Measurements from ENCODE around the gene EFNA4. TPM values are rescaled to one million over a fixed set of nuclear protein-coding genes. Genes with fewer than 3 reads are reported as not detected.

The EFNA4 gene
- total RNA-seq, 1 experiment from 2014 or later, result 9.8 TPM

DNA sequence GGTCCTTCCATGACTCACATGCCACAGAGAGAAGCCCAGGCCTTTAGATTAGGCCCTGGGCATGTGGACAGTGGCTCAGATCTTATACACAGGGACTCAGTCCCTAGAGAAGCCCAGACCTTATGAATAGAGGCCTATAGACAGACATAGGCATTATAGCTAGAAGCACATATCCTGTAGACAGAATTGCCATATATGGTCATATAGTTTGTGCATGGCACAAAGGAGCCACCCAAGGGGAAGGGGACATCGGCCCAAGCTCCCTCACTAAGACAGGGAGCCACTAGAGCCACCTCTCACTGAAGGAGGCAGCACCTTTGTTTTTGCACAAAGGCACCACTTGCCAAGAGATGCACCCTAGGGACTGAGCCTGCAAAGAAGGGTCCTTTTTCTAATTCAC lies 12.8 kb downstream of the EFNA4 start:
- Histone ChIP-seq H2AFZ (ENCODE audit: low read depth, low read length, poor library complexity, severe bottlenecking) (no peak overlapping the region), H3K9me3 (ENCODE audit: control insufficient read depth in 1 of 2, insufficient read depth in 1 of 2, low read depth in 1 of 2, low read length in 2 of 2) (no peaks in the 10 kb centered on the region), H3K9me2 (ENCODE audit: insufficient read depth) (no peaks in the 10 kb centered on the region), H3K27ac (ENCODE audit: low read depth, low read length) (no peak overlapping the region), H3K27me3 (ENCODE audit: insufficient read depth, low read length) (no peaks in the 10 kb centered on the region), H3K9ac (ENCODE audit: low read length) (no peak overlapping the region), H3K36me3 (ENCODE audit: control insufficient read depth in 1 of 2, insufficient read depth in 2 of 2, low read length in 2 of 2) (no peaks in the 10 kb centered on the region), H3K79me2 (ENCODE audit: insufficient read depth, low read length) (no peaks in the 10 kb centered on the region), H4K20me1 (ENCODE audit: insufficient read depth) (no peaks in the 10 kb centered on the region), H3K4me1 (ENCODE audit: control insufficient read depth in 1 of 2, insufficient read depth in 2 of 2, low read length in 2 of 2) (peaks cover 14 to 39% of the 10 kb centered on the region in 2 experiments), H3K4me3 (replicated peaks in 1 of 2; ENCODE audit: low read depth in 1 of 2, low read length in 2 of 2) (no peak overlapping the region), H3K4me2 (ENCODE audit: low read length) (no peak overlapping the region)
- ChIA-PET CTCF (interaction anchor here (1.5 to 1.7 kb wide), 2 partner anchors 9 to 13 kb away, joined by 5 read pairs; partner anchors contain the start of gene EFNA4), RAD21 (ENCODE audit: low non-redundant PET in 1 of 2, low total read pairs in 2 of 2, uncharacterized antibody in 2 of 2, unreplicated experiment in 2 of 2) (no interaction called here), POLR2A (interaction anchor here (0.9 kb wide), 1 partner anchor 91 kb away, joined by 3 read pairs; no protein-coding TSS in a partner anchor)
- intact Hi-C loops (cut with micrococcal nuclease), result no loop called here
- DNase-seq (ENCODE audit: low read depth, low spot score), result no peak
- TF ChIP-seq CBX3 (IDR thresholded peaks at IDR 0.05; ENCODE audit: low read depth) (no peak), EZH2phosphoT487 (IDR thresholded peaks at IDR 0.05; ENCODE audit: borderline replicate concordance) (no peak)
- TF ChIP-seq, protein P1, sequence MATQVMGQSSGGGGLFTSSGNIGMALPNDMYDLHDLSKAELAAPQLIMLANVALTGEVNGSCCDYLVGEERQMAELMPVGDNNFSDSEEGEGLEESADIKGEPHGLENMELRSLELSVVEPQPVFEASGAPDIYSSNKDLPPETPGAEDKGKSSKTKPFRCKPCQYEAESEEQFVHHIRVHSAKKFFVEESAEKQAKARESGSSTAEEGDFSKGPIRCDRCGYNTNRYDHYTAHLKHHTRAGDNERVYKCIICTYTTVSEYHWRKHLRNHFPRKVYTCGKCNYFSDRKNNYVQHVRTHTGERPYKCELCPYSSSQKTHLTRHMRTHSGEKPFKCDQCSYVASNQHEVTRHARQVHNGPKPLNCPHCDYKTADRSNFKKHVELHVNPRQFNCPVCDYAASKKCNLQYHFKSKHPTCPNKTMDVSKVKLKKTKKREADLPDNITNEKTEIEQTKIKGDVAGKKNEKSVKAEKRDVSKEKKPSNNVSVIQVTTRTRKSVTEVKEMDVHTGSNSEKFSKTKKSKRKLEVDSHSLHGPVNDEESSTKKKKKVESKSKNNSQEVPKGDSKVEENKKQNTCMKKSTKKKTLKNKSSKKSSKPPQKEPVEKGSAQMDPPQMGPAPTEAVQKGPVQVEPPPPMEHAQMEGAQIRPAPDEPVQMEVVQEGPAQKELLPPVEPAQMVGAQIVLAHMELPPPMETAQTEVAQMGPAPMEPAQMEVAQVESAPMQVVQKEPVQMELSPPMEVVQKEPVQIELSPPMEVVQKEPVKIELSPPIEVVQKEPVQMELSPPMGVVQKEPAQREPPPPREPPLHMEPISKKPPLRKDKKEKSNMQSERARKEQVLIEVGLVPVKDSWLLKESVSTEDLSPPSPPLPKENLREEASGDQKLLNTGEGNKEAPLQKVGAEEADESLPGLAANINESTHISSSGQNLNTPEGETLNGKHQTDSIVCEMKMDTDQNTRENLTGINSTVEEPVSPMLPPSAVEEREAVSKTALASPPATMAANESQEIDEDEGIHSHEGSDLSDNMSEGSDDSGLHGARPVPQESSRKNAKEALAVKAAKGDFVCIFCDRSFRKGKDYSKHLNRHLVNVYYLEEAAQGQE (IDR thresholded peaks at IDR 0.05; ENCODE audit: low read depth), result no peak
- ATAC-seq, result no peak
- BruUV-seq (replicated peaks), result no TSS peak

DNA sequence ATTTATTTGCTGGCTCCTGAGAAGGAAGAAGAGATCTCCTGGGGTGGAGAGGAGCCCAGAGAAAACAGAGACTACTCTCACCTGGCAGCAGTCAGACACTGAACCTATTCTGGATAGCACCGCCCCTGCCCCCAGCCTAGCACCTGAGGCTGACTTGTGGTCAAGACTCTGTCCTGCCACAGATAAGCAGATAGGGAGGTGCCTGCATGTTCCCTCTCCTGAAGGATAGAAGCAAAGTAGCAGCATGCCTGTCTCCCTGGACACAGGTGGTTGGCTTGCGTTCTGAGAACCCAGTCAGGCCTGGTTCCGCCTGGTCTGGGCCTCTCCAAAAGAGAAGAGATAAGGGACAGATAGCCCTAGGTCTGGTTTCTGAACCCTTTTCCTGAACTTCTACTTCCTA lies 13.8 kb downstream of the EFNA4 start:
- no peaks in the 10 kb centered on the region for H3K36me3 ChIP-seq (ENCODE audit: control insufficient read depth in 1 of 2, insufficient read depth in 2 of 2, low read length in 2 of 2)
- H3K9me2 ChIP-seq (ENCODE audit: insufficient read depth), result no peaks in the 10 kb centered on the region
- no peak for DNase-seq (ENCODE audit: low read depth, low spot score)
- H3K79me2 ChIP-seq (ENCODE audit: insufficient read depth, low read length), result no peaks in the 10 kb centered on the region
- H3K4me2 ChIP-seq (ENCODE audit: low read length), result peak overlapping the region; percentile 99; the same call in 1 of the 2 replicates
- CTCF ChIA-PET, result no interaction called here
- H2AFZ ChIP-seq (ENCODE audit: low read depth, low read length, poor library complexity, severe bottlenecking), result no peak overlapping the region
- H3K9ac ChIP-seq (ENCODE audit: low read length), result no peak overlapping the region
- H3K4me1 ChIP-seq (ENCODE audit: control insufficient read depth in 1 of 2, insufficient read depth in 2 of 2, low read length in 2 of 2), result peaks cover 13 to 40% of the 10 kb centered on the region in 2 experiments
- no peaks in the 10 kb centered on the region for H4K20me1 ChIP-seq (ENCODE audit: insufficient read depth)
- H3K4me3 ChIP-seq (replicated peaks in 1 of 2; ENCODE audit: low read depth in 1 of 2, low read length in 2 of 2), result no peak overlapping the region
- TF ChIP-seq FOSL1 (IDR thresholded peaks at IDR 0.05; ENCODE audit: low read depth) (no peak), YY1 (IDR thresholded peaks at IDR 0.05; ENCODE audit: extremely low read depth, insufficient replicate concordance, low read depth, low read length) (no peak), TCF7L2 (IDR thresholded peaks at IDR 0.05; ENCODE audit: borderline replicate concordance, extremely low read depth, insufficient read depth, insufficient read length) (no peak), POLR2A (IDR thresholded peaks at IDR 0.05; ENCODE audit: borderline replicate concordance, extremely low read depth, insufficient read depth, insufficient read length) (no peak), CBX3 (IDR thresholded peaks at IDR 0.05; ENCODE audit: low read depth) (no peak), POLR2AphosphoS5 (IDR thresholded peaks at IDR 0.05; ENCODE audit: low read depth, low read length) (no peak), EGR1 (IDR thresholded peaks at IDR 0.05; ENCODE audit: low read depth) (no peak), JUND (IDR thresholded peaks at IDR 0.05) (no peak), EZH2 (IDR thresholded peaks at IDR 0.05) (no peak), CEBPB (IDR thresholded peaks at IDR 0.05; ENCODE audit: low read depth) (no peak)
- TF ChIP-seq, protein P2, sequence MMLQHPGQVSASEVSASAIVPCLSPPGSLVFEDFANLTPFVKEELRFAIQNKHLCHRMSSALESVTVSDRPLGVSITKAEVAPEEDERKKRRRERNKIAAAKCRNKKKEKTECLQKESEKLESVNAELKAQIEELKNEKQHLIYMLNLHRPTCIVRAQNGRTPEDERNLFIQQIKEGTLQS (IDR thresholded peaks at IDR 0.05), result no peak
- TF ChIP-seq, protein P3, sequence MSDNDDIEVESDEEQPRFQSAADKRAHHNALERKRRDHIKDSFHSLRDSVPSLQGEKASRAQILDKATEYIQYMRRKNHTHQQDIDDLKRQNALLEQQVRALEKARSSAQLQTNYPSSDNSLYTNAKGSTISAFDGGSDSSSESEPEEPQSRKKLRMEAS (IDR thresholded peaks at IDR 0.05), result no peak
- TF ChIP-seq, protein P4, sequence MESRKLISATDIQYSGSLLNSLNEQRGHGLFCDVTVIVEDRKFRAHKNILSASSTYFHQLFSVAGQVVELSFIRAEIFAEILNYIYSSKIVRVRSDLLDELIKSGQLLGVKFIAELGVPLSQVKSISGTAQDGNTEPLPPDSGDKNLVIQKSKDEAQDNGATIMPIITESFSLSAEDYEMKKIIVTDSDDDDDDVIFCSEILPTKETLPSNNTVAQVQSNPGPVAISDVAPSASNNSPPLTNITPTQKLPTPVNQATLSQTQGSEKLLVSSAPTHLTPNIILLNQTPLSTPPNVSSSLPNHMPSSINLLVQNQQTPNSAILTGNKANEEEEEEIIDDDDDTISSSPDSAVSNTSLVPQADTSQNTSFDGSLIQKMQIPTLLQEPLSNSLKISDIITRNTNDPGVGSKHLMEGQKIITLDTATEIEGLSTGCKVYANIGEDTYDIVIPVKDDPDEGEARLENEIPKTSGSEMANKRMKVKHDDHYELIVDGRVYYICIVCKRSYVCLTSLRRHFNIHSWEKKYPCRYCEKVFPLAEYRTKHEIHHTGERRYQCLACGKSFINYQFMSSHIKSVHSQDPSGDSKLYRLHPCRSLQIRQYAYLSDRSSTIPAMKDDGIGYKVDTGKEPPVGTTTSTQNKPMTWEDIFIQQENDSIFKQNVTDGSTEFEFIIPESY (IDR thresholded peaks at IDR 0.05; ENCODE audit: extremely low read depth, insufficient replicate concordance, low read length), result no peak
- intact Hi-C loops (cut with micrococcal nuclease), result no loop called here
- no peaks in the 10 kb centered on the region for H3K27me3 ChIP-seq (ENCODE audit: insufficient read depth, low read length)
- BruUV-seq (replicated peaks), result no TSS peak
- no peak overlapping the region for H3K27ac ChIP-seq (ENCODE audit: low read depth, low read length)
- POLR2A ChIA-PET, result no interaction called here
- no peak for ATAC-seq
- RAD21 ChIA-PET (ENCODE audit: low non-redundant PET in 1 of 2, low total read pairs in 2 of 2, uncharacterized antibody in 2 of 2, unreplicated experiment in 2 of 2), result no interaction called here
- no peaks in the 10 kb centered on the region for H3K9me3 ChIP-seq (ENCODE audit: control insufficient read depth in 1 of 2, insufficient read depth in 1 of 2, low read depth in 1 of 2, low read length in 2 of 2)
